Uterus (tissue), 2 donors: ENCODE measurements around the gene LAMA5.

Experiments
- CTCF ChIP-seq, 4 experiments: fragments of 200-600 bp in 2 of 4; fragments of 450-650 bp in 2 of 4; sonication (generic) in 2 of 4; IDR thresholded peaks; one replicate each; pipeline ENCODE4 v1.5.1; 2016 to 2019; ENCODE audit warnings: antibody characterized with exemption in 4 of 4, mild to moderate bottlenecking in 2 of 4, moderate library complexity in 1 of 4
- POLR2A ChIP-seq, 2 donors: fragments of 450-650 bp; IDR thresholded peaks; one replicate each; pipeline ENCODE4 v1.6.1; 2016; ENCODE audit warnings: antibody characterized with exemption in 2 of 2, mild to moderate bottlenecking in 1 of 2, moderate library complexity in 1 of 2

- no peak for TF ChIP-seq CTCF (IDR thresholded peaks at IDR 0.05)
- no peak for TF ChIP-seq POLR2A (IDR thresholded peaks at IDR 0.05)
Measured at GRCh38 chr20:62369815-62370114, 2.7 kb upstream of the LAMA5 start.
